ENCODE data around the gene PSME1. TPM values are rescaled to one million over a fixed set of nuclear protein-coding genes. Genes with fewer than 3 reads are reported as not detected.

PSME1 gene
- total RNA-seq, 1 experiment from 2014 or later = 160 TPM

DNA sequence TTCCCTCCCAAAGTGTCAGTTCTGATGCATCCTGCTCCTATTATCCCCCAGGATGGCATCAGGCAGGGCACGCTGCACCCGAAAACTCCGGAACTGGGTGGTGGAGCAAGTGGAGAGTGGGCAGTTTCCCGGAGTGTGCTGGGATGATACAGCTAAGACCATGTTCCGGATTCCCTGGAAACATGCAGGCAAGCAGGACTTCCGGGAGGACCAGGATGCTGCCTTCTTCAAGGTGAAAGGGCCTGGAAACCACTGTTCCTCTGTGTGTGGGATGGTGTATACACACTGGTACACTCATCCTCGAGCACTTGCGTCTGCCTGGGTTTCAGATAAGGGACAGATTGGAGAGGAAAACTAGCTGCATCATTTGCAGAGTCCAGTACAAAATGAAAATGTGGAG is 26.1 kb downstream of the PSME1 start:
- POLR2A ChIA-PET (ENCODE audit: low non-redundant PET) = no interaction called here
- H3K36me3 ChIP-seq (ENCODE audit: insufficient read depth, low read length, poor library complexity, severe bottlenecking) = peaks cover 32% of the 10 kb centered on the region
- no TSS peak for BruUV-seq (replicated peaks)
- H3K27me3 ChIP-seq (replicated peaks; ENCODE audit: insufficient read depth, low read depth, low read length, poor library complexity) = no peaks in the 10 kb centered on the region
- no peak overlapping the region for H3K27ac ChIP-seq (ENCODE audit: low read depth, low read length, poor library complexity, severe bottlenecking)
- CTCF ChIA-PET = interaction anchor here (1.0 to 2.6 kb wide), 2 partner anchors 69 to 104 kb away, joined by 3 to 17 read pairs; no protein-coding TSS in a partner anchor
- peak overlapping the region; percentile 51 for H3K4me3 ChIP-seq (ENCODE audit: low read depth, low read length, poor library complexity, severe bottlenecking)
- peaks cover 8% of the 10 kb centered on the region for H3K4me1 ChIP-seq (ENCODE audit: insufficient read depth, low read length, poor library complexity, severe bottlenecking)
- intact Hi-C loops (cut with micrococcal nuclease; ENCODE audit: unreplicated experiment) = no loop called here
- no peak for DNase-seq (ENCODE audit: low spot score)
- no peaks in the 10 kb centered on the region for H3K9me3 ChIP-seq (ENCODE audit: low read depth, low read length, poor library complexity, severe bottlenecking)
- TF ChIP-seq, protein P1, sequence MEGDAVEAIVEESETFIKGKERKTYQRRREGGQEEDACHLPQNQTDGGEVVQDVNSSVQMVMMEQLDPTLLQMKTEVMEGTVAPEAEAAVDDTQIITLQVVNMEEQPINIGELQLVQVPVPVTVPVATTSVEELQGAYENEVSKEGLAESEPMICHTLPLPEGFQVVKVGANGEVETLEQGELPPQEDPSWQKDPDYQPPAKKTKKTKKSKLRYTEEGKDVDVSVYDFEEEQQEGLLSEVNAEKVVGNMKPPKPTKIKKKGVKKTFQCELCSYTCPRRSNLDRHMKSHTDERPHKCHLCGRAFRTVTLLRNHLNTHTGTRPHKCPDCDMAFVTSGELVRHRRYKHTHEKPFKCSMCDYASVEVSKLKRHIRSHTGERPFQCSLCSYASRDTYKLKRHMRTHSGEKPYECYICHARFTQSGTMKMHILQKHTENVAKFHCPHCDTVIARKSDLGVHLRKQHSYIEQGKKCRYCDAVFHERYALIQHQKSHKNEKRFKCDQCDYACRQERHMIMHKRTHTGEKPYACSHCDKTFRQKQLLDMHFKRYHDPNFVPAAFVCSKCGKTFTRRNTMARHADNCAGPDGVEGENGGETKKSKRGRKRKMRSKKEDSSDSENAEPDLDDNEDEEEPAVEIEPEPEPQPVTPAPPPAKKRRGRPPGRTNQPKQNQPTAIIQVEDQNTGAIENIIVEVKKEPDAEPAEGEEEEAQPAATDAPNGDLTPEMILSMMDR (conservative IDR thresholded peaks at IDR 0.05; ENCODE audit: low read depth, low read length) = no peak
- no peak for TF ChIP-seq EZH2 (IDR thresholded peaks at IDR 0.05; ENCODE audit: borderline replicate concordance, low read depth, low read length, poor library complexity, severe bottlenecking)

DNA sequence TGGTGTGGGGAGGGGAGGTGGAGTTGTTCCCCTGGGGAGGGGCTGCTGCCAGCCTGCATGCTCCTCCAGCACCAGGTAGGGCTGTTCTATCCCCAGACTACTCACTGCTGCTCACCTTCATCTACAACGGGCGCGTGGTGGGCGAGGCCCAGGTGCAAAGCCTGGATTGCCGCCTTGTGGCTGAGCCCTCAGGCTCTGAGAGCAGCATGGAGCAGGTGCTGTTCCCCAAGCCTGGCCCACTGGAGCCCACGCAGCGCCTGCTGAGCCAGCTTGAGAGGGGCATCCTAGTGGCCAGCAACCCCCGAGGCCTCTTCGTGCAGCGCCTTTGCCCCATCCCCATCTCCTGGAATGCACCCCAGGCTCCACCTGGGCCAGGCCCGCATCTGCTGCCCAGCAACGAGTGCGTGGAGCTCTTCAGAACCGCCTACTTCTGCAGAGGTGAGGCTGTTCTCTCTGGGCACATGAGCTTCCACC is 28.6 kb downstream of the PSME1 start:
- TF ChIP-seq EZH2 (IDR thresholded peaks at IDR 0.05; ENCODE audit: borderline replicate concordance, low read depth, low read length, poor library complexity, severe bottlenecking) = no peak
- TF ChIP-seq, protein P1 (conservative IDR thresholded peaks at IDR 0.05; ENCODE audit: low read depth, low read length) = no peak
- no TSS peak for BruUV-seq (replicated peaks)
- H3K27ac ChIP-seq (ENCODE audit: low read depth, low read length, poor library complexity, severe bottlenecking) = no peak overlapping the region
- ChIA-PET POLR2A (ENCODE audit: low non-redundant PET) (no interaction called here), CTCF (no interaction called here)
- DNase-seq (ENCODE audit: low spot score) = no peak
- H3K36me3 ChIP-seq (ENCODE audit: insufficient read depth, low read length, poor library complexity, severe bottlenecking) = peaks cover 18% of the 10 kb centered on the region
- no peak overlapping the region for H3K4me3 ChIP-seq (ENCODE audit: low read depth, low read length, poor library complexity, severe bottlenecking)
- H3K4me1 ChIP-seq (ENCODE audit: insufficient read depth, low read length, poor library complexity, severe bottlenecking) = peaks cover 8% of the 10 kb centered on the region
- intact Hi-C loops (cut with micrococcal nuclease; ENCODE audit: unreplicated experiment) = no loop called here
- H3K9me3 ChIP-seq (ENCODE audit: low read depth, low read length, poor library complexity, severe bottlenecking) = no peaks in the 10 kb centered on the region
- H3K27me3 ChIP-seq (replicated peaks; ENCODE audit: insufficient read depth, low read depth, low read length, poor library complexity) = no peaks in the 10 kb centered on the region

DNA sequence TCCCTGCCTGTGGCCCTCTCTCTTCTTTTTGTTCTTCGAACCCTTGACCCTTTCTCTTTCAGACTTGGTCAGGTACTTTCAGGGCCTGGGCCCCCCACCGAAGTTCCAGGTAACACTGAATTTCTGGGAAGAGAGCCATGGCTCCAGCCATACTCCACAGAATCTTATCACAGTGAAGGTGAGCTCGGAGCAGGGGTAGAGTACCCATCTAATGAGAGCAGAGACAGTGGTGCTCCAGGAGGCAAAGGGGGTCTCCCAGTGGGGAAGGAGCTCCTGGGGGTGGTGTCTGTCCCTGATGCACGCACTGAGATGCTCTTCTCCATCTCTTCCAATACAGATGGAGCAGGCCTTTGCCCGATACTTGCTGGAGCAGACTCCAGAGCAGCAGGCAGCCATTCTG is 29.8 kb downstream of the PSME1 start:
- ChIA-PET POLR2A (ENCODE audit: low non-redundant PET) (no interaction called here), CTCF (no interaction called here)
- Histone ChIP-seq H3K4me3 (ENCODE audit: low read depth, low read length, poor library complexity, severe bottlenecking) (no peak overlapping the region), H3K36me3 (ENCODE audit: insufficient read depth, low read length, poor library complexity, severe bottlenecking) (peaks cover 12% of the 10 kb centered on the region), H3K27ac (ENCODE audit: low read depth, low read length, poor library complexity, severe bottlenecking) (no peak overlapping the region), H3K4me1 (ENCODE audit: insufficient read depth, low read length, poor library complexity, severe bottlenecking) (peaks cover 8% of the 10 kb centered on the region), H3K9me3 (ENCODE audit: low read depth, low read length, poor library complexity, severe bottlenecking) (no peaks in the 10 kb centered on the region), H3K27me3 (replicated peaks; ENCODE audit: insufficient read depth, low read depth, low read length, poor library complexity) (no peaks in the 10 kb centered on the region)
- BruUV-seq (replicated peaks) = no TSS peak
- intact Hi-C loops (cut with micrococcal nuclease; ENCODE audit: unreplicated experiment) = no loop called here
- no peak for TF ChIP-seq EZH2 (IDR thresholded peaks at IDR 0.05; ENCODE audit: borderline replicate concordance, low read depth, low read length, poor library complexity, severe bottlenecking)
- no peak for DNase-seq (ENCODE audit: low spot score)

DNA sequence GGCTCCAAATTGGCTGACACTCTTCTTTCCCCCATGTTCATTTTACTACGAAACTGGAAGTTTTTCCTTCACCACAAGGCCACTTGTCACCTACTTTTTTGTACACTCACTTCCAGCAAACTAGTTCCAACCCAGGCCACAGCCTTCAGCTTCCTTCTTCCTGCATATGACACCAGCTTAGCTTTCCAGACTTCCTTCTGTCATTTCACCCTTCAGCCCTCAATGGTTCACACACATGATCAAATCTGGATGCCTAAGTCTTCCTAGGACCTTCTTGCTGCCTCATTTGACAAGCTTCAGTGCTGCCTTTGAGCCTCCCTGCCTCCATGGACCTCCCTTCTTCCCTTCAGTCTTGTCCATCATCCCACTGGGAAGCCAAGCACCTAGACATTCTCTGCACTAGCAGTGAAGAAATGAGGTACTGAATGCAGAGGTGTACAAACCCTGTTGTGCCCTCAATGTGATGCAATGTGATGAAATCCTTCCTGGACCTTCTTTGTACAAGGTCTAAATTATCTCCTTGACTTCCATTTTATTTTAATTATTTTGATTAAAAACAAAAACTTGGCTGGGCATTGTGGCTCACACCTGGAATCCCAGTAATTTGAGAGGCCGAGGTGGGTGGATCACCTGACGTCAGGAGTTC is 31.6 kb downstream of the PSME1 start:
- DNase-seq (ENCODE audit: low spot score) = no peak
- Histone ChIP-seq H3K36me3 (ENCODE audit: insufficient read depth, low read length, poor library complexity, severe bottlenecking) (peaks cover 11% of the 10 kb centered on the region), H3K4me3 (ENCODE audit: low read depth, low read length, poor library complexity, severe bottlenecking) (no peak overlapping the region), H3K4me1 (ENCODE audit: insufficient read depth, low read length, poor library complexity, severe bottlenecking) (no peaks in the 10 kb centered on the region), H3K9me3 (ENCODE audit: low read depth, low read length, poor library complexity, severe bottlenecking) (no peaks in the 10 kb centered on the region), H3K27ac (ENCODE audit: low read depth, low read length, poor library complexity, severe bottlenecking) (peak overlapping the region; percentile 37), H3K27me3 (replicated peaks; ENCODE audit: insufficient read depth, low read depth, low read length, poor library complexity) (no peaks in the 10 kb centered on the region)
- TF ChIP-seq, protein P1 (conservative IDR thresholded peaks at IDR 0.05; ENCODE audit: low read depth, low read length) = no peak
- TF ChIP-seq EZH2 (IDR thresholded peaks at IDR 0.05; ENCODE audit: borderline replicate concordance, low read depth, low read length, poor library complexity, severe bottlenecking) = no peak
- BruUV-seq (replicated peaks) = no TSS peak
- ChIA-PET POLR2A (ENCODE audit: low non-redundant PET) (no interaction called here), CTCF (no interaction called here)
- intact Hi-C loops (cut with micrococcal nuclease; ENCODE audit: unreplicated experiment) = no loop called here

Data from A673 (cell line).